Effector CD4-positive, alpha-beta T cell (primary cell): Measurements from ENCODE around the gene TECTA.
"Not testable (repeated sequence)": the region's sequence is repeated elsewhere in the genome, so short reads cannot be mapped to it uniquely, and the experiment has no call there.

Source experiments
- DNase-seq: peaks from one replicate; pipeline ENCODE4 v3.0.0-alpha.2; 2020

TECTA gene

GRCh38 chr11:121237247-121237646 is 136.2 kb downstream of the TECTA start:
- not testable (repeated sequence) for DNase-seq

DNA sequence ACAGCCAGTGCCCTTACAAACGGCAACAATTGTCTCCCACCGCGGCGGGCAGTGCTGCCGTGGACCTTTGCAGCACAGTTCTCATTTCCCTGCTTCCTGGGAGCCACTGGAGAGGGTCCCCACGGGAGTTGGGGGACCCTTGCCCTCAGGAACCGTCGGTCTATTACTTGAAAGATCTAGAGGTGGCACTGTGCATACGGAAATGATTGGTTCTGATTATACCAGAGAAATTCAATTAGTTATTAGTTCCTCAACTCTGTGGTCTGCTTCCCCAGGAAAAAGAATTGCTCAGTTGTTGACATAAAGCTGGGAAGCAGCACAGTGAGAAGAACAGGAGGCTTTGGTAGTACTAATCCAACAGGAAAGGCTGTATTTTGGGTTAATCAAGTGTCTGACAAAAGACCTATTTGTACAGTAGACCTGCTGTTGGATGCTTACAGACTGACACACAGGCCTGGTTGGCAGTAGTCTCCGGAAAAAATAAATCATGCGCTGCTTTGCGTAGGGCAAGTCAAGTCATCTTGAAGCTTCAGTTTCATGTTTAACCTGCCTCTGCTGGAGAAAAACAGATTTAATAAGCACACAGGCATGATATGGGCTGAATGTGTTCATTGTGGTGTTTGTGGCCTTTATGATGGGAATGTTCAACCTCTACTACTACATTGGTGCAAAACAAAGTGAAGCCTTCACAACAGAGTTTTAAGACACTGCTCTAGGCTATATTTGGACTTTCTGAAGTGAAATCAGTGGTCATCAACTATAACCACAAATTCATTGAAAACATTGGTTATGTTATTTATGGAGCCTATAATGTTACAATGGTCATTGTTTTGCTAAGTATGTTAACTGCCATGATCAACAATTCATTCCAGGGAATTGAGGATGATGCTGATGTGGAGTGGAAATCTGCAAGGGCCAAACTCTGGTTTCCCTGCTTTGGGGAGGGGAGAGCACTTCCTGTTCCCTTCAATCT is 136.9 kb downstream of the TECTA start:
- DNase-seq, result no peak

DNA sequence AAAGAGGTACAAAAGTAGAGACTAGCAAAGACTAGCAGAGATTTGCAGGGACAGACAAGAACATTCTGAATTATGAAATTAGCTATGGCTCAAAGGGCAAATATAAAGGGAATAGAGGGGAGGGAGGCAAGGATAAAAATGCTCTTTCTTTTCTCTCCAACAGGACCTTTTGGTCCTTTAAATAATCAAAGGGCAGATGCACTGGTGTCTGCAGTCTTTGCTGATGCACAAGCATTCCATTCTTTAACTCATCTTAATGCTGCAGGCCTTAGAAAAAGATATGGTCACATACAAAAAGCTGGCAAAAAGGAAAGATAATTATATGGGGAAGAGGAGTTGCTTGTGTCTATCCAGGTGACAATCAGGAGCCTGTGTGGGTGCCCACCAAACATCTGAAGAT is 137.9 kb downstream of the TECTA start:
- no peak for DNase-seq

GRCh38 chr11:121240001-121240400 is 139.0 kb downstream of the TECTA start:
- DNase-seq, result not testable (repeated sequence)

GRCh38 chr11:121240650-121241303 is 139.7 kb downstream of the TECTA start:
- DNase-seq, result no peak
